Measurements from ENCODE around the gene LRRC15.
A peak's percentile ranks its signal among the peaks of the same experiment; 100 is the strongest.

LRRC15 gene

GRCh38 chr3:194315088-194315964 lies 54.2 kb downstream of the LRRC15 start:
- peak; percentile 69 to 93 (median 91) for DNase-seq

GRCh38 chr3:194314388-194315068 lies 55.0 kb downstream of the LRRC15 start:
- DNase-seq = no peak

GRCh38 chr3:194313560-194314387 lies 55.8 kb downstream of the LRRC15 start:
- peak in 1 of 3 experiments; percentile 48 for DNase-seq

- peak; percentile 21 to 87 (median 73) for DNase-seq
Measured at GRCh38 chr3:194312743-194313281, 56.7 kb downstream of the LRRC15 start.

- no peak for DNase-seq
Measured at GRCh38 chr3:194312186-194312742, 57.3 kb downstream of the LRRC15 start.

- DNase-seq = no peak
Measured at GRCh38 chr3:194311000-194311399, 58.5 kb downstream of the LRRC15 start.

GRCh38 chr3:194310060-194310835 lies 59.3 kb downstream of the LRRC15 start:
- DNase-seq = no peak

GRCh38 chr3:194308601-194309449 lies 60.7 kb downstream of the LRRC15 start:
- peak in 1 of 3 experiments; percentile 31 for DNase-seq

GRCh38 chr3:194307849-194308248 lies 61.7 kb downstream of the LRRC15 start:
- DNase-seq = no peak

GRCh38 chr3:194306771-194307640 lies 62.5 kb downstream of the LRRC15 start:
- no peak for DNase-seq

GRCh38 chr3:194306109-194306686 lies 63.3 kb downstream of the LRRC15 start:
- DNase-seq = peak in 2 of 3 experiments; percentile 81 to 92

GRCh38 chr3:194305356-194306108 lies 64.0 kb downstream of the LRRC15 start:
- no peak for DNase-seq

Data from NCI-H1417 (cell line).